Activated CD4-positive, CD25-positive, alpha-beta regulatory T cell (primary cell): ENCODE measurements around the gene CLIP1.

Source experiments
- DNase-seq, 4 experiments: peaks; one replicate each; lab custom pipeline; 2025; lab: John Stamatoyannopoulos, UW

The CLIP1 gene

GRCh38 chr12:122245553-122245952 is 176.9 kb downstream of the CLIP1 start:
- DNase-seq = no peak

- DNase-seq = no peak
Measured at GRCh38 chr12:122244565-122245371, 177.7 kb downstream of the CLIP1 start.

GRCh38 chr12:122243965-122244364 is 178.5 kb downstream of the CLIP1 start:
- no peak for DNase-seq

- DNase-seq = no peak
Measured at GRCh38 chr12:122238861-122239260, 183.6 kb downstream of the CLIP1 start.

GRCh38 chr12:122235741-122236140 is 186.7 kb downstream of the CLIP1 start:
- DNase-seq = no peak

GRCh38 chr12:122232691-122233090 is 189.8 kb downstream of the CLIP1 start:
- DNase-seq = no peak

GRCh38 chr12:122230798-122231197 is 191.7 kb downstream of the CLIP1 start:
- DNase-seq = no peak

- no peak for DNase-seq
Measured at GRCh38 chr12:122228092-122228491, 194.4 kb downstream of the CLIP1 start.

GRCh38 chr12:122227341-122227740 is 195.1 kb downstream of the CLIP1 start:
- DNase-seq = no peak

- no peak for DNase-seq
Measured at GRCh38 chr12:122226366-122227125, 195.9 kb downstream of the CLIP1 start.

GRCh38 chr12:122225683-122226365 is 196.6 kb downstream of the CLIP1 start, which contains the start of gene DIABLO:
Gene DIABLO, minus strand, starts transcription at chr12:122226052. Its CDS starts 38 bp downstream, at chr12:122226014.
- DNase-seq = peak; percentile 98 to 100 (median 100)
